Posterior cingulate gyrus (tissue), 11 donors: Measurements from ENCODE around the gene RPL14.

Experiments
- DNase-seq, 10 donors: peaks; one replicate each; pipeline versions ENCODE4 v3.0.0 to v3.0.0-alpha.2; 2020 to 2021; ENCODE audit warnings: mixed read lengths in 3 of 10
- intact Hi-C: fragments of 100-400 bp; cut with DNase I; formaldehyde crosslinking; loops from one replicate; pipeline ENCODE4 v1.15.1; 2023

RPL14 gene

GRCh38 chr3:40516201-40516600, 59.1 kb downstream of the RPL14 start:
- no peak for DNase-seq
- intact Hi-C loops, result no loop called here

GRCh38 chr3:40518067-40518466, 60.9 kb downstream of the RPL14 start:
- intact Hi-C loops, result no loop called here
- DNase-seq, result no peak
